ENCODE results near the gene SDK1. TPM values are rescaled to one million over a fixed set of nuclear protein-coding genes. Genes with fewer than 3 reads are reported as not detected.

Gene SDK1
- total and polyA plus RNA-seq, 4 donors = 0.12 to 0.47 (median 0.36) TPM

- Histone ChIP-seq H3K27ac (ENCODE audit: low read depth in 1 of 2, low read length in 2 of 2) (no peak overlapping the region), H3K9ac (ENCODE audit: low read depth in 1 of 2, low read length in 2 of 2) (no peak overlapping the region), H3K4me3 (ENCODE audit: low read depth in 1 of 3, low read length in 3 of 3) (no peak overlapping the region), H3K4me1 (ENCODE audit: control insufficient read depth in 4 of 4, insufficient read depth in 4 of 4, low read length in 3 of 4) (no peaks in the 10 kb centered on the region), H3K36me3 (ENCODE audit: control insufficient read depth in 4 of 4, insufficient read depth in 3 of 4, low read depth in 1 of 4, low read length in 3 of 4) (no peaks in the 10 kb centered on the region), H3K27me3 (ENCODE audit: control insufficient read depth in 4 of 4, insufficient read depth in 4 of 4, low read length in 3 of 4) (peaks cover 0 to 5% (median 1%) of the 10 kb centered on the region in 4 donors), H3K9me3 (ENCODE audit: control insufficient read depth in 4 of 4, low read length in 3 of 4) (no peaks in the 10 kb centered on the region)
- TF ChIP-seq HNF4A (conservative IDR thresholded peaks at IDR 0.05) (no peak), GABPA (IDR thresholded peaks at IDR 0.05 in 1 of 2, conservative IDR thresholded peaks at IDR 0.05 in 1 of 2) (no peak), FOXA2 (IDR thresholded peaks at IDR 0.05) (no peak), HNF4G (IDR thresholded peaks at IDR 0.05) (no peak), YY1 (IDR thresholded peaks at IDR 0.05) (no peak), REST (IDR thresholded peaks at IDR 0.05) (no peak), FOXA1 (IDR thresholded peaks at IDR 0.05) (no peak), JUND (IDR thresholded peaks at IDR 0.05) (no peak), ATF3 (IDR thresholded peaks at IDR 0.05) (no peak)
- TF ChIP-seq, protein P1, sequence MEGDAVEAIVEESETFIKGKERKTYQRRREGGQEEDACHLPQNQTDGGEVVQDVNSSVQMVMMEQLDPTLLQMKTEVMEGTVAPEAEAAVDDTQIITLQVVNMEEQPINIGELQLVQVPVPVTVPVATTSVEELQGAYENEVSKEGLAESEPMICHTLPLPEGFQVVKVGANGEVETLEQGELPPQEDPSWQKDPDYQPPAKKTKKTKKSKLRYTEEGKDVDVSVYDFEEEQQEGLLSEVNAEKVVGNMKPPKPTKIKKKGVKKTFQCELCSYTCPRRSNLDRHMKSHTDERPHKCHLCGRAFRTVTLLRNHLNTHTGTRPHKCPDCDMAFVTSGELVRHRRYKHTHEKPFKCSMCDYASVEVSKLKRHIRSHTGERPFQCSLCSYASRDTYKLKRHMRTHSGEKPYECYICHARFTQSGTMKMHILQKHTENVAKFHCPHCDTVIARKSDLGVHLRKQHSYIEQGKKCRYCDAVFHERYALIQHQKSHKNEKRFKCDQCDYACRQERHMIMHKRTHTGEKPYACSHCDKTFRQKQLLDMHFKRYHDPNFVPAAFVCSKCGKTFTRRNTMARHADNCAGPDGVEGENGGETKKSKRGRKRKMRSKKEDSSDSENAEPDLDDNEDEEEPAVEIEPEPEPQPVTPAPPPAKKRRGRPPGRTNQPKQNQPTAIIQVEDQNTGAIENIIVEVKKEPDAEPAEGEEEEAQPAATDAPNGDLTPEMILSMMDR (IDR thresholded peaks at IDR 0.05; ENCODE audit: low read depth, low read length, missing input control) = no peak
- no peak for DNase-seq (ENCODE audit: low spot score)
- WGBS = 46% methylated on average over 12 of the region's 12 CpGs
Observed at GRCh38 chr7:3380886-3381685, 80.0 kb downstream of the SDK1 start.

- Histone ChIP-seq H3K9ac (ENCODE audit: low read depth in 1 of 2, low read length in 2 of 2) (no peak overlapping the region), H3K4me1 (ENCODE audit: control insufficient read depth in 4 of 4, insufficient read depth in 4 of 4, low read length in 3 of 4) (no peaks in the 10 kb centered on the region), H3K27ac (ENCODE audit: low read depth in 1 of 2, low read length in 2 of 2) (no peak overlapping the region), H3K4me3 (ENCODE audit: low read depth in 1 of 3, low read length in 3 of 3) (no peak overlapping the region), H3K9me3 (ENCODE audit: control insufficient read depth in 4 of 4, low read length in 3 of 4) (no peaks in the 10 kb centered on the region), H3K27me3 (ENCODE audit: control insufficient read depth in 4 of 4, insufficient read depth in 4 of 4, low read length in 3 of 4) (no peaks in the 10 kb centered on the region), H3K36me3 (ENCODE audit: control insufficient read depth in 4 of 4, insufficient read depth in 3 of 4, low read depth in 1 of 4, low read length in 3 of 4) (no peaks in the 10 kb centered on the region)
- DNase-seq (ENCODE audit: low spot score) = no peak
- 70% methylated on average over 5 of the region's 5 CpGs for WGBS
- TF ChIP-seq, protein P1 (IDR thresholded peaks at IDR 0.05; ENCODE audit: low read depth, low read length, missing input control) = no peak
- TF ChIP-seq HNF4A (conservative IDR thresholded peaks at IDR 0.05) (no peak), YY1 (IDR thresholded peaks at IDR 0.05) (no peak), SP1 (IDR thresholded peaks at IDR 0.05) (no peak), TAF1 (conservative IDR thresholded peaks at IDR 0.05) (no peak), HNF4G (IDR thresholded peaks at IDR 0.05) (no peak), RXRA (IDR thresholded peaks at IDR 0.05) (no peak), NR2F2 (IDR thresholded peaks at IDR 0.05) (no peak), ATF3 (IDR thresholded peaks at IDR 0.05) (no peak), EGR1 (IDR thresholded peaks at IDR 0.05; ENCODE audit: low read depth in 2 of 2) (no peak), FOXA1 (IDR thresholded peaks at IDR 0.05) (no peak)
Observed at GRCh38 chr7:3386423-3387190, 85.6 kb downstream of the SDK1 start.

All from liver (tissue), 9 donors.